Colonic mucosa (tissue), 4 donors: ENCODE data around the gene CDKAL1. TPM values are rescaled to one million over a fixed set of nuclear protein-coding genes. Genes with fewer than 3 reads are reported as not detected.

Source experiments
- DNase-seq: peaks from one replicate; pipeline ENCODE4 v3.0.0-alpha.2; 2020
- H3K27ac ChIP-seq: fragments of 200-600 bp; one replicate; pipeline ENCODE4 v1.8.0; 2021
- H3K27me3 ChIP-seq: fragments of 200-600 bp; one replicate; pipeline ENCODE4 v1.8.0; 2021
- H3K36me3 ChIP-seq: fragments of 200-600 bp; one replicate; pipeline ENCODE4 v1.8.0; 2021
- H3K4me1 ChIP-seq: fragments of 200-600 bp; one replicate; pipeline ENCODE4 v1.8.0; 2021; ENCODE audit warnings: mild to moderate bottlenecking
- H3K4me3 ChIP-seq: fragments of 200-600 bp; one replicate; pipeline ENCODE4 v1.8.0; 2021
- H3K9ac ChIP-seq, 2 donors: one replicate each; pipeline ENCODE4 v1.7.0; 2013; ENCODE audit warnings: control low read depth in 2 of 2, low read depth in 2 of 2, low read length in 2 of 2
- H3K9me3 ChIP-seq: fragments of 200-600 bp; one replicate; pipeline ENCODE4 v1.8.0; 2021
- intact Hi-C: fragments of 100-400 bp; cut with DNase I; formaldehyde crosslinking; loops from one replicate; pipeline ENCODE4 v1.14.1; 2022
- total RNA-seq, 2 donors: library from RNA; stranded (reverse); fragmentation: NEBNext Ultra II Directional in 1 of 2; extraction: Animal tissue kit (Norgen Biotek cat#: 25700) in 1 of 2; gene quantifications; one replicate each; pipeline ENCODE4 v1.2.1, GENCODE V29; 2021
- TF ChIP-seq, protein P1 (sequence below): fragments of 200-600 bp; IDR thresholded peaks from one replicate; pipeline ENCODE4 v1.8.0; 2022; ENCODE audit warnings: antibody characterized with exemption, mild to moderate bottlenecking
- donor health status: healthy.
- donor health status: DM: no; HTN: no; CAD: no.
- donor health status: DM: no; HTN: no; CAD: no.

The CDKAL1 gene
- total RNA-seq, 2 donors from 2014 or later = 13.8 to 14.2 TPM

DNA sequence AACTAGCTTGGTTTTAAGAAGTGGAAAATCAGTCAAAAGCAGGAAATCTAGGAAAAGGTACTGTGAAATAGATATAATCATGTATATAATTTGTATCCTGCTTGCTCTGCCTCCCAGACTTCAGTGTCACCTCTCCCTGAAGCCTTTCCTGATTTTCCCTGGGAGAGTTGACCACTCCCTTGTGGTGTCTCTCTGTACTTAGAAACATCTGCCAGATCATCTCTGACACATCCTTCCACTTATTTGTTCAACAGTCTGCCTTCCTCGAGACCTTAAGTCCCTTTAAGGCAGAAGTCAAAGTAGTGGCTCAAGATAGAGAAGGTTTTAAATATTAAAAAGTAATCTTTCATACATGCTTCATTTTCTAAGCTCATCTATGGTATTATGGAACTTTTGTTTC, 236.5 kb downstream of the CDKAL1 start:
- H3K27ac ChIP-seq = no peak overlapping the region
- H3K4me3 ChIP-seq = no peak overlapping the region
- no peaks in the 10 kb centered on the region for H3K4me1 ChIP-seq
- intact Hi-C loops = no loop called here
- H3K9ac ChIP-seq = no peak overlapping the region
- TF ChIP-seq, protein P1, sequence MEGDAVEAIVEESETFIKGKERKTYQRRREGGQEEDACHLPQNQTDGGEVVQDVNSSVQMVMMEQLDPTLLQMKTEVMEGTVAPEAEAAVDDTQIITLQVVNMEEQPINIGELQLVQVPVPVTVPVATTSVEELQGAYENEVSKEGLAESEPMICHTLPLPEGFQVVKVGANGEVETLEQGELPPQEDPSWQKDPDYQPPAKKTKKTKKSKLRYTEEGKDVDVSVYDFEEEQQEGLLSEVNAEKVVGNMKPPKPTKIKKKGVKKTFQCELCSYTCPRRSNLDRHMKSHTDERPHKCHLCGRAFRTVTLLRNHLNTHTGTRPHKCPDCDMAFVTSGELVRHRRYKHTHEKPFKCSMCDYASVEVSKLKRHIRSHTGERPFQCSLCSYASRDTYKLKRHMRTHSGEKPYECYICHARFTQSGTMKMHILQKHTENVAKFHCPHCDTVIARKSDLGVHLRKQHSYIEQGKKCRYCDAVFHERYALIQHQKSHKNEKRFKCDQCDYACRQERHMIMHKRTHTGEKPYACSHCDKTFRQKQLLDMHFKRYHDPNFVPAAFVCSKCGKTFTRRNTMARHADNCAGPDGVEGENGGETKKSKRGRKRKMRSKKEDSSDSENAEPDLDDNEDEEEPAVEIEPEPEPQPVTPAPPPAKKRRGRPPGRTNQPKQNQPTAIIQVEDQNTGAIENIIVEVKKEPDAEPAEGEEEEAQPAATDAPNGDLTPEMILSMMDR = no peak
- H3K9me3 ChIP-seq = no peaks in the 10 kb centered on the region
- no peak for DNase-seq
- no peaks in the 10 kb centered on the region for H3K27me3 ChIP-seq
- H3K36me3 ChIP-seq = no peaks in the 10 kb centered on the region

DNA sequence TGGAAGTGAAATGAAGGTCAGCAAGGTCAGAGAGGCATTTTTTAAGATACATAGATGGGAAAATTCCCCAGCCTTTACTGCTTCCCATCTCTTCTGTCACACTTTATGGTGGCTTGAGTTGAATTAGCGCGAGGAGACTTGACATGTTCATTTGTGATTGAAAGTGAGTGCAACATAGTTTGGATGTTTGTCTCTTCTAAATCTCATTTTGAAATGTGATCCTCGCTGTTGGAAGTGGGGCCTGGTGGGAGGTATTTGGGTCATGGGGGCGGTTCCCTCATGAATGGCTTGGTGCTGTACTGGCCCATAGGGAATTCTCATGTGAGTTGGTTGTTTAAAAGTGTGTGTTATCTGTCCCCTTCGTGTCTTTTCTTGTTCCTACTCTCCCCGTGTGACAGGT, 237.2 kb downstream of the CDKAL1 start:
- Histone ChIP-seq H3K36me3 (no peaks in the 10 kb centered on the region), H3K4me3 (no peak overlapping the region), H3K27ac (no peak overlapping the region), H3K4me1 (no peaks in the 10 kb centered on the region), H3K9ac (no peak overlapping the region), H3K27me3 (no peaks in the 10 kb centered on the region), H3K9me3 (no peaks in the 10 kb centered on the region)
- TF ChIP-seq, protein P1 = no peak
- no peak for DNase-seq
- intact Hi-C loops = no loop called here

DNA sequence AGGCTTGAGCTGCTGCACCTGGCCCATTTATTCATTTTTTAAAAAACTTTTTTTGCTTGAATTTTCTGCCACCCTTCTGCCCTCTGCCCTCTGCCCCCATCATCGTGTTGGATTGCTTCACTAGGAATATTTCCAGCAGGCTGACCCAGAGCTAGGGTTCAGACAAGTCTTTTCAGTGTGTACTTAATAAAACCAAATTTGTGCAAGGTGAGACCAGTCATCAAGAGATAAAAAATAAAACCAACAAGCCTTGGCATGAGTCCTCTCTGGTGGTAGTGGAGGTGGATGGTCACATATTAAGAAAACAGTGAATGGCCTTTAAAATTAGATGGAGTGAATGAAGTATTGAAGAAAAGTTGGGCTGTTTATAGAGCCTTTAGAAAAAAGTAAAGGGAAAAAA, 239.6 kb downstream of the CDKAL1 start:
- DNase-seq = no peak
- intact Hi-C loops = no loop called here
- H3K27ac ChIP-seq = no peak overlapping the region
- TF ChIP-seq, protein P1 = no peak
- H3K4me1 ChIP-seq = no peaks in the 10 kb centered on the region
- no peaks in the 10 kb centered on the region for H3K27me3 ChIP-seq
- H3K36me3 ChIP-seq = no peaks in the 10 kb centered on the region
- no peak overlapping the region for H3K4me3 ChIP-seq
- H3K9ac ChIP-seq = no peak overlapping the region
- no peaks in the 10 kb centered on the region for H3K9me3 ChIP-seq

DNA sequence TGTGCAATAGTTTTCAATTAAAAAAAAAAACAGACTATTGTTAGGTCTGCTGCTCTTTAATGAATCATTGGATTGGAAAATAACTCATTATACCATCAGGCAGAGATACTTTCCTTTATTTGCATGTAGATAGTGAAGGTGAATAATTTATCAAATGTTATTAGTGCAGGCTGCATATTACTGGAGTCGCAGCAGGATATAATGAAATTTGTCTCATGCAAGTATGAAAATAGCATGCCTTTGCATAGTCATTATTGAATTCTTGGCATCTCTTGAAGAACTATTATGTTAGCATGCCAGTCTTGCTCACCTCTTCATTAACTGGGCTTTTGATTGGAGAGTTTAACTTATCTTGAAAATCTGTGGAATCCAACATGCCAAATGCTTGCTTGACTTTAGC, 241.7 kb downstream of the CDKAL1 start:
- TF ChIP-seq, protein P1 = no peak

DNA sequence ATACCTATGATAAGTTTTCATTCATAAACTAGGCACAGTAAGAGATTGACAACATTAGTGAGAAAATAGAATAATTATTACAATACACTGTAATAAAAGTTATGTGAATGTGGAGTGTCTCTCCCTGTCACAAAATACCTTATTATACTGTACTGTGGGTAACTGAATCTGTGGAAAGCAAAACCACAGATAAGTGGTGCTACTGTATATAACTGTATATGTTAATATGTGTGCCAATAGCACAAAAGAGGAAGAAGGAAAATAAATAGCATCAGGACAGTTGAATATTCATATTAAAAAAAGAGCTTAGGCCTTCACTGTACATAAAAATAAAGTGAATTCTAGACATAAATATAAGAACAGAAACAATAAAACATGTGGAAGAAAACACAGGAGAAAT, 243.5 kb downstream of the CDKAL1 start:
- intact Hi-C loops = no loop called here
- DNase-seq = no peak
- no peak overlapping the region for H3K4me3 ChIP-seq
- TF ChIP-seq, protein P1 = no peak
- no peaks in the 10 kb centered on the region for H3K36me3 ChIP-seq
- H3K27ac ChIP-seq = no peak overlapping the region
- H3K9me3 ChIP-seq = no peaks in the 10 kb centered on the region
- no peaks in the 10 kb centered on the region for H3K27me3 ChIP-seq
- no peak overlapping the region for H3K9ac ChIP-seq
- H3K4me1 ChIP-seq = no peaks in the 10 kb centered on the region

More for the DNA sequence above, 241.7 kb downstream of the CDKAL1 start:
- no peaks in the 10 kb centered on the region for H3K4me1 ChIP-seq
- no peak overlapping the region for H3K9ac ChIP-seq
- no peaks in the 10 kb centered on the region for H3K27me3 ChIP-seq
- no peak for DNase-seq
- H3K27ac ChIP-seq = no peak overlapping the region
- intact Hi-C loops = no loop called here
- H3K36me3 ChIP-seq = no peaks in the 10 kb centered on the region
- no peak overlapping the region for H3K4me3 ChIP-seq
- no peaks in the 10 kb centered on the region for H3K9me3 ChIP-seq

DNA sequence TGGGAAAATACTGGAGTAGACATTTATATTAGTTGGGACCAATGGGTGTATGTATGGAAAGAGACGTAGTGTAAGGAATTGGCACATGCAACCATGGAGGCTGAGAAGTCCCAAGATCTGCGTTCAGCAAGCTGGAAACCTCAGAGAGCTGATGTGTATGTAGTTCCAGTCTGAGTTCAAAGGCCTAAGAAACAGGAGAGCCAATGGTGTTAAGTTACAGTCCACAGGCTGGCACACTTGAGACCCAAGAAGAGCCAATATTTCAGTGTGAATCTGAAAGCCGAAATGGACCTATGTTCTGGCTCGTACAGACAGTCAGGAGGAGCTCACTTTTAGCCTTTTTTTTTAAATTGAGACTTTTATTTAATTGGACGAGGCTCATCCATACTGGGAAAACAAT, 244.2 kb downstream of the CDKAL1 start:
- no peak overlapping the region for H3K27ac ChIP-seq
- no peak overlapping the region for H3K9ac ChIP-seq
- no peaks in the 10 kb centered on the region for H3K9me3 ChIP-seq
- no peaks in the 10 kb centered on the region for H3K4me1 ChIP-seq
- H3K36me3 ChIP-seq = no peaks in the 10 kb centered on the region
- H3K27me3 ChIP-seq = no peaks in the 10 kb centered on the region
- no peak for DNase-seq
- no peak overlapping the region for H3K4me3 ChIP-seq
- intact Hi-C loops = no loop called here
- TF ChIP-seq, protein P1 = no peak
